Nephron progenitor cell (in vitro differentiated cells): ENCODE data around the gene PTPRQ.
"Not testable (repeated sequence)": the region's sequence is repeated elsewhere in the genome, so short reads cannot be mapped to it uniquely, and the experiment has no call there.

Source experiments
- DNase-seq: peaks from one replicate; pipeline ENCODE4 v3.0.0; 2021
- H3K27ac Mint-ChIP-seq: 2 replicates; pipeline ENCODE4 v1.8.0; 2021; ENCODE audit warnings: mild to moderate bottlenecking, moderate library complexity, mixed read lengths
- H3K27me3 Mint-ChIP-seq: 2 replicates; pipeline ENCODE4 v1.8.0; 2021; ENCODE audit warnings: mild to moderate bottlenecking, low read depth, mixed read lengths; ENCODE audit not compliant: poor library complexity
- H3K36me3 Mint-ChIP-seq: 2 replicates; pipeline ENCODE4 v1.8.0; 2021; ENCODE audit warnings: low read depth, mixed read lengths
- H3K4me1 Mint-ChIP-seq: 2 replicates; pipeline ENCODE4 v1.8.0; 2021; ENCODE audit warnings: mixed read lengths
- H3K4me3 Mint-ChIP-seq: 2 replicates; pipeline ENCODE4 v1.8.0; 2021; ENCODE audit warnings: mild to moderate bottlenecking, moderate library complexity, mixed read lengths
- H3K9me3 Mint-ChIP-seq: 2 replicates; pipeline ENCODE4 v1.8.0; 2021; ENCODE audit warnings: mild to moderate bottlenecking, moderate library complexity, mixed read lengths
- TF ChIP-seq, protein P1 (sequence below): fragments of 200-600 bp; sonication (generic); IDR thresholded peaks from 2 replicates; pipeline ENCODE4 v1.5.0; 2021; ENCODE audit warnings: antibody characterized with exemption

PTPRQ gene

DNA sequence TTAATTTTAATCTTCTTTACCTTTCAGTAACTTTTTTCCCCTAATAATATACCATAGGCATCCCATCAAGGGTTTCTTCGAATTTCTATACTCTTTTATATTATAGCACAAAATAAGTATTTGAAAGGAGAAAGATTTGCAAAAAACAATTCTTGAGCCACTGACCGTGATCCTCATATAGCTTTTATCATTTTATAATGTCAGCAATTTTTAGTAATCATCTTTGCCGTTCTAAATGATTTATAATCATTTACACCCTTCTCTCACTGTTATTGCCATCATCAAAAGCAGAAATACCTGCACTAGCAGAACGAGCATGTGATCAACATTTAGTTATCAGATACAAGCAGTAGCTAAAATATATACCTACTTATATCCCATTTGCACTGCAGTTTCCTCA, 16.9 kb downstream of the PTPRQ start:
- no peaks in the 10 kb centered on the region for H3K36me3 Mint-ChIP-seq
- H3K4me3 Mint-ChIP-seq, result no peak overlapping the region
- no peak for DNase-seq
- TF ChIP-seq, protein P1, sequence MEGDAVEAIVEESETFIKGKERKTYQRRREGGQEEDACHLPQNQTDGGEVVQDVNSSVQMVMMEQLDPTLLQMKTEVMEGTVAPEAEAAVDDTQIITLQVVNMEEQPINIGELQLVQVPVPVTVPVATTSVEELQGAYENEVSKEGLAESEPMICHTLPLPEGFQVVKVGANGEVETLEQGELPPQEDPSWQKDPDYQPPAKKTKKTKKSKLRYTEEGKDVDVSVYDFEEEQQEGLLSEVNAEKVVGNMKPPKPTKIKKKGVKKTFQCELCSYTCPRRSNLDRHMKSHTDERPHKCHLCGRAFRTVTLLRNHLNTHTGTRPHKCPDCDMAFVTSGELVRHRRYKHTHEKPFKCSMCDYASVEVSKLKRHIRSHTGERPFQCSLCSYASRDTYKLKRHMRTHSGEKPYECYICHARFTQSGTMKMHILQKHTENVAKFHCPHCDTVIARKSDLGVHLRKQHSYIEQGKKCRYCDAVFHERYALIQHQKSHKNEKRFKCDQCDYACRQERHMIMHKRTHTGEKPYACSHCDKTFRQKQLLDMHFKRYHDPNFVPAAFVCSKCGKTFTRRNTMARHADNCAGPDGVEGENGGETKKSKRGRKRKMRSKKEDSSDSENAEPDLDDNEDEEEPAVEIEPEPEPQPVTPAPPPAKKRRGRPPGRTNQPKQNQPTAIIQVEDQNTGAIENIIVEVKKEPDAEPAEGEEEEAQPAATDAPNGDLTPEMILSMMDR, result no peak
- H3K4me1 Mint-ChIP-seq, result no peaks in the 10 kb centered on the region
- H3K27me3 Mint-ChIP-seq, result no peaks in the 10 kb centered on the region
- peaks cover 9% of the 10 kb centered on the region for H3K9me3 Mint-ChIP-seq
- no peak overlapping the region for H3K27ac Mint-ChIP-seq

DNA sequence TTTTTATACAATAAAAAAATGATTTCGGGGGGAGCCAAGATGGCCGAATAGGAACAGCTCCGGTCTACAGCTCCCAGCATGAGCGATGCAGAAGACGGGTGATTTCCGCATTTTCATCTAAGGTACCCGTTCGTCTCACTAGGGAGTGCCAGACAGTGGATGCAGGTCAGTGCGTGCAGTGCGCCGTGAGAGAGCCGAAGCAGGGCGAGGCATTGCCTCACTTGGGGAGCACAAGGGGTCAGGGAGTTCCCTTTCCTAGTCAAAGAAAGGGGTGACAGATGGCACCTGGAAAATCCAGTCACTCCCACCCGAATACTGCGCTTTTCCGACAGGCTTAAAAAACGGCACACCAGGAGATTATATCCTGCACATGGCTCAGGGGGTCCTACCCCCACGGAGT, 17.8 kb downstream of the PTPRQ start:
- not testable (repeated sequence) for H3K27ac Mint-ChIP-seq, H3K27me3 Mint-ChIP-seq, H3K36me3 Mint-ChIP-seq, H3K4me1 Mint-ChIP-seq, DNase-seq, H3K4me3 Mint-ChIP-seq, H3K9me3 Mint-ChIP-seq

DNA sequence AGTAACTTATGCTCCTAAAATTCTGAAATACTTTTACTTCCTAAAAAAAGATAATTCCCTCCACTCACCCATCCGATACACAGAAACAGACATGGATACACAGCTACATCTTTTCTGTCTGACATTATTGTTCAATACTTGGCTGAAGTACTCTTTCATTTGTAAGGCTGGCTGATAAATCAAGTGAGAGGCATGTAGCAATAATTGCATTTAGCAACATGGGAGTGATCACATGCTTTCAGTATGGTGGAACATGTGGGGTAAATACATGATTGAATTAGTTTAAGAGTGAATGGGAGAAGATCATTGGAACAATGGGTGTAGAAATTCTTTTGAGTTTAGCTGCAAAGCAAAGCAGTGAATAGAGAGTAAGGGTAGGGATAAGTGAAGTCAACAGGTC, 25.6 kb downstream of the PTPRQ start:
- H3K27me3 Mint-ChIP-seq, result no peaks in the 10 kb centered on the region
- H3K27ac Mint-ChIP-seq, result no peak overlapping the region
- no peak overlapping the region for H3K4me3 Mint-ChIP-seq
- TF ChIP-seq, protein P1, result no peak
- H3K4me1 Mint-ChIP-seq, result no peaks in the 10 kb centered on the region
- H3K36me3 Mint-ChIP-seq, result no peaks in the 10 kb centered on the region
- no peak for DNase-seq
- H3K9me3 Mint-ChIP-seq, result peaks cover 3% of the 10 kb centered on the region

DNA sequence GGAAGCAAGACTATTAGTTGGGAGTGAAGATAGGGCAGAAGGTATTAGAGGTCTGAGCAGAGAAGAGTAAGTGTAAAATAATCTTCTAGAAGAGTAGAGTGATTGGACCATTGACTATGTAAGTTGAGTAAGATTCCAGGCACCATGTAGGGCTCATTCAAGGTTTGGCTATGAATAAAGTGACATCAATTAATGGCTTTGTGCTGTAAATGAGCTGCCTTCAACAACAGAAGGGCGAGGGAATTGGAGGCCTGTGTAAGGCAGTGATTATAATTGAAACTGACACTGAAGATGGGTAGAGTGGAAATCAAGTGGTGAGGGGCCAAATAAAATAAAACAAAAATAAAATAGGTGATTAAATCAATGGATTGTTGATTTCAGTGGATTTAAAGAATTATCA, 26.4 kb downstream of the PTPRQ start:
- Mint-ChIP-seq H3K9me3 (peaks cover 3% of the 10 kb centered on the region), H3K4me1 (no peaks in the 10 kb centered on the region)
- DNase-seq, result no peak

DNA sequence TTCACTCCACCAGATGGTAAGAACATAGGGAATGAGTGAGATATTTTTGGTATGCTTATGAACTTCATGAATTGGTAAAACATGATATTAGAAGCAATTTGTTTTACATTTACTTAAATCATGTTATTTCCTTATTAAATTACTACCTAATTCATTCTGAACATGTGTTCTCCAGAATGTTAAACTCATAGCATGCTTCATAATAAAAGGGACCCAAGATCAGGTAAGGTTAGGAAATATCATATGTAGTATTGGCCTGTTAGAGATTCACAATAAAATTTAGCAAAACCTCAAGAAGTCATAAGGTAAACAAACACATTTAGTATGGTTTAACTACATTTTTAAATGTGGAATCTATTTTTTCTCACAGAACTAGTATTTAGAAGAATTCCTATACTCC, 28.2 kb downstream of the PTPRQ start:
- DNase-seq, result no peak
- no peaks in the 10 kb centered on the region for H3K27me3 Mint-ChIP-seq
- H3K4me1 Mint-ChIP-seq, result no peaks in the 10 kb centered on the region
- no peaks in the 10 kb centered on the region for H3K36me3 Mint-ChIP-seq
- no peak overlapping the region for H3K4me3 Mint-ChIP-seq
- no peak overlapping the region for H3K27ac Mint-ChIP-seq
- H3K9me3 Mint-ChIP-seq, result no peaks in the 10 kb centered on the region
- TF ChIP-seq, protein P1, result no peak

More for the DNA sequence above, 26.4 kb downstream of the PTPRQ start:
- no peak overlapping the region for H3K4me3 Mint-ChIP-seq
- no peaks in the 10 kb centered on the region for H3K36me3 Mint-ChIP-seq
- TF ChIP-seq, protein P1, result no peak
- H3K27ac Mint-ChIP-seq, result no peak overlapping the region
- no peaks in the 10 kb centered on the region for H3K27me3 Mint-ChIP-seq

DNA sequence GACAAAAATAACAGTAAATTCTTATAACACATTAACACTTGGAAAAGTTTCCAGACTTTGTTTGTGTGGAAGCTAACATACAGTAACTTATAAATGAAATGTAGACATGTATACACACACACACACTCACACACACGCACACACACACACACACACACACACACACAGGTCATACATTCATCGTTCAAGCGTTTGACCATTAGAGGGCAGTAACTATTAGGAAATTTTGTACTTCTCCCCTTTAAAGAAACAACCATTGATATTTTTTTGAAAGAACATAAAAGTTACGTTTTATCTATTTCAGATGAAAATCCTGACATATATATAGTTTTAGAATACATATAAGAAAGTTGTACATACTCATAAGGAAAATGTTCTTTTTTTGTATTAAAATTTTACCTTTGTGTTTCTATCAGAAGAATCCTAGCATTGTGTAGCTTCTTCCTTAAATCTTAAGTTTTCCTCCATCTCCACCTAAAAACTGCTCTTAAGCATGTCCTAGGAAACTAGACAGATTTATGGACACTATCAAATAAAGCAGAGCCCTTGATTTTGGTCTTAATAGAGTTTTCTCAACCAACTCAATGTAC, 29.0 kb downstream of the PTPRQ start:
- Mint-ChIP-seq H3K27ac (no peak overlapping the region), H3K27me3 (no peaks in the 10 kb centered on the region), H3K9me3 (no peaks in the 10 kb centered on the region), H3K4me3 (no peak overlapping the region), H3K36me3 (no peaks in the 10 kb centered on the region), H3K4me1 (no peaks in the 10 kb centered on the region)
- TF ChIP-seq, protein P1, result peak; percentile 24
- peak; percentile 20 for DNase-seq

DNA sequence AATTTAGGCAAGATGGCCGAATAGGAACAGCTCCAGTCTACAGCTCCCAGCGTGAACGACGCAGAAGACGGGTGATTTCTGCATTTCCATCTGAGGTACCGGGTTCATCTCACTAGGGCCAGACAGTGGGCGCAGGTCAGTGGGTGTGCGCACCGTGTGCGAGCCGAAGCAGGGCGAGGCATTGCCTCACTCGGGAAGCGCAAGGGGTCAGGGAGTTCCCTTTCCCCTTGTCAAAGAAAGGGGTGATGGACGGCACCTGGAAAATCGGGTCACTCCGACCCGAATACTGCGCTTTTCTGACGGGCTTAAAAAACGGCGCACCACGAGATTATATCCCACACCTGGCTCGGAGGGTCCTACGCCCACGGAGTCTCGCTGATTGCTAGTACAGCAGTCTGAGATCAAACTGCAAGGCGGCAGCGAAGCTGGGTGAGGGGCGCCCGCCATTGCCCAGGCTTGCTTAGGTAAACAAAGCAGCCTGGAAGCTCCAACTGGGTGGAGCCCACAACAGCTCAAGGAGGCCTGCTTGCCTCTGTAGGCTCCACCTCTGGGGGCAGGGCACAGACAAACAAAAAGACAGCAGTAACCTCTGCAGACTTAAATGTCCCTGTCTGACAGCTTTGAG, 33.6 kb downstream of the PTPRQ start:
- H3K9me3 Mint-ChIP-seq, H3K36me3 Mint-ChIP-seq, H3K4me3 Mint-ChIP-seq, H3K27me3 Mint-ChIP-seq, H3K27ac Mint-ChIP-seq, H3K4me1 Mint-ChIP-seq, DNase-seq: not testable (repeated sequence)
